CD1c-positive myeloid dendritic cell (primary cell): ENCODE data around the gene TOP2B.

ENCODE experiments used
- DNase-seq: peaks from one replicate; pipeline ENCODE4 v3.0.0-alpha.2; 2016; ENCODE audit errors: extremely low spot score

TOP2B gene, protein sequence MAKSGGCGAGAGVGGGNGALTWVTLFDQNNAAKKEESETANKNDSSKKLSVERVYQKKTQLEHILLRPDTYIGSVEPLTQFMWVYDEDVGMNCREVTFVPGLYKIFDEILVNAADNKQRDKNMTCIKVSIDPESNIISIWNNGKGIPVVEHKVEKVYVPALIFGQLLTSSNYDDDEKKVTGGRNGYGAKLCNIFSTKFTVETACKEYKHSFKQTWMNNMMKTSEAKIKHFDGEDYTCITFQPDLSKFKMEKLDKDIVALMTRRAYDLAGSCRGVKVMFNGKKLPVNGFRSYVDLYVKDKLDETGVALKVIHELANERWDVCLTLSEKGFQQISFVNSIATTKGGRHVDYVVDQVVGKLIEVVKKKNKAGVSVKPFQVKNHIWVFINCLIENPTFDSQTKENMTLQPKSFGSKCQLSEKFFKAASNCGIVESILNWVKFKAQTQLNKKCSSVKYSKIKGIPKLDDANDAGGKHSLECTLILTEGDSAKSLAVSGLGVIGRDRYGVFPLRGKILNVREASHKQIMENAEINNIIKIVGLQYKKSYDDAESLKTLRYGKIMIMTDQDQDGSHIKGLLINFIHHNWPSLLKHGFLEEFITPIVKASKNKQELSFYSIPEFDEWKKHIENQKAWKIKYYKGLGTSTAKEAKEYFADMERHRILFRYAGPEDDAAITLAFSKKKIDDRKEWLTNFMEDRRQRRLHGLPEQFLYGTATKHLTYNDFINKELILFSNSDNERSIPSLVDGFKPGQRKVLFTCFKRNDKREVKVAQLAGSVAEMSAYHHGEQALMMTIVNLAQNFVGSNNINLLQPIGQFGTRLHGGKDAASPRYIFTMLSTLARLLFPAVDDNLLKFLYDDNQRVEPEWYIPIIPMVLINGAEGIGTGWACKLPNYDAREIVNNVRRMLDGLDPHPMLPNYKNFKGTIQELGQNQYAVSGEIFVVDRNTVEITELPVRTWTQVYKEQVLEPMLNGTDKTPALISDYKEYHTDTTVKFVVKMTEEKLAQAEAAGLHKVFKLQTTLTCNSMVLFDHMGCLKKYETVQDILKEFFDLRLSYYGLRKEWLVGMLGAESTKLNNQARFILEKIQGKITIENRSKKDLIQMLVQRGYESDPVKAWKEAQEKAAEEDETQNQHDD (N-terminal part only)

DNA sequence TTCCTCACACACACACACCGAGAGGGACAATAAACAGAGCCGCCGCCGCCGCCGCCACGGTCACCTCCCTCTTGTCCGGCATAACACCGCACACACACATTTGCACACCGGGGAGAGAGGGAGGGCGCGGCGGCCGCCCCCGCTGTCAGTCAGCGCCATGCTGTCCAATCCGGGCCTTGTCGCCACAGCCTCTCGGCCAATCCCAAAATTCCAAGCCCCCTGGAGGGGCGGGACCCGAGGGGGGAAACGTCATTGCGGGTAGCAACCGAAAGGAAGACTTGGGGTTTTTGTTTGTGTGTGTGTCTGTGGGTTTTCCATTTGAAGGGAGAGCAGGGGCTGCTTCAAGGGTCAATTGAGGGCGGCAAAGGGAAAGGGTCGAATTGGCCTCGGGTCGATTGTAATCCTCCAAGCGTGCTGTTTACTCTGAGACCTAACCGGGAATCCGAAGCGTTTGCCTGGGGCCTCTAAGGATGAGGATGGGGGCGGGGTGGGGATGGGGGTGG is at the start of gene TOP2B:
Gene TOP2B (minus strand): TSS at position 96 of the 503 bp plus-strand sequence. CDS start 610 bp downstream, outside the sequence.
- peak; percentile 98 for DNase-seq

DNA sequence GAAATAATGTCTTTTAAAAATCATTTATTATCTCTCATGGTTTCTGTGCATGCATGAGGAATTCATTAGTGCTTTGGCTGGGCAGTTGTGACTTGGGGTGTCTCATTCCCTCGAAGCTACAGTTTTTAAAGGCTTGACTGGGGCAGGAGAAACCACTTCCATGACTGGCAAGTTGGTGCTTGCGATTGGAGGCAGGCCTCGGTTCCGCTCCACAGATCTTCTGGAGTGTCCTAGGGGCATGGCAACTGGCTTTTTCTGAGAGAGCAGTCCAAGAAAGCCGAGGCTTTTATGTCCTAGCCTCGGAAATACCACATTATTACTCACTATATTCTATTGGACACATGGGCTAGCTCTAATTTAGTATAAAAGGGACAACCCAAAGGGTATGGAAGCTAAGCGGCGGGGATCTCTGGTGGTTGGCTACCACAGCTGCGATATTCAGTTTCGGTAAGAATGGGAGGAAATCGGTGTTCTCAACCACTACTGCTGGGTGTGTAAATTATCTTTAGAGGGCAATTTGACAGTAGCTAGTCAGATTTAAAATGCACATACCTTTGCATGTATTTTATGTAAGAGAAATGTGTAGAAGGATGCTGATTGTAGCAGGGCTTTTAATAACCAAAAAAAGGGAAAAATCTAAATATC is 48.8 kb upstream of the TOP2B start:
- no peak for DNase-seq

DNA sequence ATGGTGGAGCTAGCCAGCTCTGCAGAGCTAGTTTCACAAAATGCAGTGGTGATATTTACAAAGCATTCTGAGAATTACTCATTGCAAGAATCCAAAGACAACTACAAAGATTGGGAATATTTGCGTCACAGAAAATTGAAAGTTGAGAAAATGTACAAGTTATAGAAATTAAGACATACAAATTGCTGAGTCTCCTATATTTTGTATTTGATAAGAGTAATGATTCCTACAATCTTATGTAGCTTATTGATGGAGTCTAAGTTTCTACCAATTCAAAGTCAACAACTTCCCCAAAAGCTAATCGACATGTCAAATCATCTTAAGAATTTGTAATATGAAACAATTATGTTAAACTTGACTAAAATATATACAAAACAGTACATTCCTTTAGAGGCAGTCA is 46.4 kb upstream of the TOP2B start:
- no peak for DNase-seq

DNA sequence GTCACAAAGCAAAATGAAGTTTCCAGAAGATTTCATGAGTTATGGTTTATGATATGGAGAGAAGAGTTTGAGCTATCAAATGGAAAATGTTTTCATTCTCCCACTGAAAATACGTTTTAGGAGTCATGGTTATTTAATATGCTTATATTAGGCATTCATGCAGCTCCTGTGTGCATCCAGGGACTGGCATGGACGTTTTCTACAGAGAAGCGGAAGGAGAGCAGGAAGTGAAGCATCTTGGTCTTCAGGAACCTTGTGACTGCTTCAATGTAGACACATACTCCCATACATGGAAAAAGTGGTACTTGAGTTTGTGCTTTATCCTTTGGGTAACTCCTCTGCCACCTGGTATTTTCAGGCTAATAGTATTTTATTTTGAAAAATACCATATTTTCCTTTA is 43.3 kb upstream of the TOP2B start:
- DNase-seq: no peak

DNA sequence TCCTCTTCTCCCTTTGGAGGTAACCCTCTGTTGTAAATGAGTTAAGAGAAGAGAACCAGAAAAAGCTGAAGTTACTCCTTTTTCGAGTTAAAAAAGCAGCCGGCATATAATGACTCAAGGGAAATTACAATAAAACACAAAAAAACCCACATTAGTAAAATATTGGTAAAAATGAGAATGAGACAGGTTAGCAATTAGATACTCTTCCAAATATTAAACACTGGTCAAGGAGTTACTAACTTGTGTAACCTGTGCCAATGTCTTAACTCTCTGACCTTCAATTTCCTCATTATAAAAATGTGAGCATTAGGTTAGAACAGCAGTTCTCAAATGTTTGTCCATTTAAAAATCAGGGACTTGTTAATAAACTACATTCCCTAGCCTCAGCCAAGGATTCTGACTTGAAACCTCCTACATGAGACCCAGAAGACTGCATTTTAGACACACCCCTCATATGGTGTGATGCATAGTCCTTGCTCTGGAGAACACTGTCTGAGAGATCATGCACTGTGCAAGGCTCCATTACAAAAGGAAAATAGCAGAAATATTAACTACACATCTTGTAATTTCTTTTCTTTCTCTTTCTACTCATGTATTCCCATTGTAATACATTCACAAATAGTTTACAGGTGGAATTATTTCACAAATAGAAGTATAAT is 42.7 kb upstream of the TOP2B start:
- DNase-seq: no peak

DNA sequence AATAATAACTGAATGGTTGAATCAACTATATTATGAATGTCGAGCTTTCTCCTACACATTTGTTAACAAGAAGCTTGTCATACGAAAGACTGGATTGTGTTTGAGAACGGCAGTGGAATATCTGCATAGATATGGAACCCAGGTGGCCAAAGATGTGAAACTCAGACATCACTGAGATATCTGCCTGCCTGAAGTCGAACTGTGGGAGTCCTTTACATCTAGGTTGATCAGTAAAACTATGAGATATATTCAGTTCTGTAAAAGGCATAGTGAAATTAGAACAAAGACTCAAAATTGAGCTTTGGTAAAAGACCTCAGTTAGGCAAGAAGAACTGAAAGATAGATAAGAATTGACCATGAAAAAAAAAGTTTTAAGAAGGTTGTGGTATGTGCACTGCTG is 41.5 kb upstream of the TOP2B start:
- no peak for DNase-seq

DNA sequence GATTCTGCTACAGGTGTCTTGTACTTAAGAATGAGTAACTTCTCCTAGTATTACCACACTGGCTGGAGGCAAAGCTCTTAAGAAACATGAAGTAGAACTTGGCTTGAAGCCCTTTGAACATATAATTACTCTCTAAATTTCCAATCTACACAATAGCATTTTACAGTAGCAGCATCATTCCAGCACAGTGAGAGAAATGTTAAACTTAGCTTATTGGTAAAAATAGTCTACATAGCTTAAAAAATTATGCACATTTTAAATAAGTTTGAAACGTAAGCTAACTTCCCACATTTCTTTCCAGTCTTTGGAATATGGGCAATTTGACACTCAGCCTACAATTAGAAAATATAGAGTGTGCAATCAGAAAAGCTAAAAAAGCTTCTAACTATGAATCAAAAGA is 32.8 kb upstream of the TOP2B start:
- peak; percentile 17 for DNase-seq

DNA sequence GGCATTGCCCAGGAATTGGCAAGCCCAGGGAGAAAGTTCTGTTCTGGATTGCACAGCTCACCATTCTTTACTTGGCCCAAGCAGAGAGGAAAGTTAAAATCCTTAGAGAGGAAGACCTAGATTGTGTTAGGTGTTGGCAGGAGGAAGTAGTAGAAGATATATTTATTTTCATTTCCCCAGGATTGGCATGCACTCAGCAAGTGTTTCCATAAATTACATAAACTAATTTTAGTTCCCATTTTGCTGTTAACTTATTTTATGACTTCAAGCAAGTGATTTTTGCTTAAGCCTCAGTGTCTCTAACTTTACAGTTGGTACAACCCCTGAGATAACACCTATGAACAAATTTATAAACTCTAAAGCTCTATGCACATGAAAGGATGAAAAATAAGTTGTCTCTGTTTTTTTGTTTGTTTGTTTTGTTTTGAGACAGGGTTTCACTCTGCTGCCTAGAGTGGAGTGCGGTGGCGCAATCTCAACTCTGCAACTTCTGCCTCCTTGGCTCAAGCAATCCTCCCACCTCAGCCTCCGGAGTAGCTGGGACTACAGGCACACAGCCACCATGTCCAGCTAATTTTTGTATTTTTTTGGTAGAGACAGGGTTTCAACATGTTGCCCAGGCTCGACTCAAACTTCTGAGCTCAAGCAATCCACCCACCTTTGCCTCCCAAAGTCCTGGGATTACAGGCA is 31.2 kb upstream of the TOP2B start:
- DNase-seq: peak; percentile 73

DNA sequence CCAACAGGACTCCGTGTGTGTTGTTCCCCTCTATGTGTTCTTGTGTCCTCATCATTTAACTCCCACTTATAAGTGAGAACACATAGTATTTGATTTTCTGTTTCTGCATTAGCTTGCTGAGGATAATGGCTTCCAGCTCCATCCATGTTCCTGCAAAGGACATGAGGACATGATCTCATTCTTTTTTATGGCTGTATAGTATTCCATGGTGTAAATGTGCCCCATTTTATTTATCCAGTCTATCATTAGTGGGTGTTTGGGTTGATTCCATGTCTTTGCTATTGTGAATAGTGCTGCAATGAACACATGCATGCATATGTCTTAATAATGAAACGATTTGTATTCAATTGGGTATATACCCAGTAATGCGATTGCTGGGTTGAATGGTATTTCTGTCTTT is 28.5 kb upstream of the TOP2B start:
- DNase-seq: no peak

DNA sequence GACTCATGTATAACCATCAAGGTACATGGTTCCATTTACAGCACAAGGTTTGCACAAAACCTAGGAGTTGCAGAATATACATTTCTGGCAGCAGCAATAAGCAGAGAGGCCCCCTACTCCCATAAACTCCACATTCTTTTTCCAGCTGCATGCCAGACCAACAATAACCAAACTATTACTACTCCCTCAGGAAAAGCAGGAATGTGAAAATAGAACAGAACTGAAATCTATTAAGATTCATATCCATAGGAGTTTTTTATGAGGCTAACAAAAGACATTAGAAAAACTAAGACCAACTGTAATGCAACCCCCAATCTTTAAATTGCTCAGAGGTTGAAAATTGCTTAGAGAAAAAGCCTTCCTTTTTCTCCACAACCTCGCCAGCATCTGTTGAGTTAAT is 27.6 kb upstream of the TOP2B start:
- no peak for DNase-seq

DNA sequence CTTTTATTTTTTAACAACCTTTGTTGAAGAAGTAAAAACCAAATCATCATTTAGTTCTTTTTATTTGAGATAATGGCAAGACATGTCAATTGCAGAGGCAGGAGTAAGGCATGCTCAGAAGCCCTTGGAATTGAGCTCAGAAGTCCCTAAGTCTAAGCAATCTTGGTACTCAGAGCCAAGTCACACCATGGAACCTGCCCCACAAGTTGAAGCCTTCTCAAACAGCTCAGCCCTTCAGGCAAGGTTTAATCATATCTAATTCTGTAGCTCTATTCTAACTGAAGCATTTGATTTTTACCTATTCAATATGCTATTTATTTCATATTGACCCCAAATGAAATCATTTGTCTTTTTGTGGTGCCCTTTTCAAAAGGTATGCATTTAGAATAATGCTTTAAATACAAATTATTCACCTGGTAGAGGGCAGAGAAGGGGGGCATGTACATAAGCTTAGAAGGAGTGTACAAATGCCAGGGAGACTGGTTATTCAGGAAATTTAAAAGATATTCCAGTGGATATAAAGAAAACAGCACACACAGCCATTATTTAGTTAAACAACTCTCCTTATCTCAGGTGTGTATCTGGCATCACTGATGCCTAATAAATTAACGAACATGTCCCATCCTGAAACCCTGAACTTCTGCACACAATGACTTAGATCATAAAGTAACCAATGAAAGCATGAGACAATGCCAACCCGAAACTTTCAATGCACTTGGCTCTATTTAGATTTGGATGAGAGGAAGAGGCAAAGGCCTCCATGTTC is 26.2 kb upstream of the TOP2B start:
- no peak for DNase-seq

DNA sequence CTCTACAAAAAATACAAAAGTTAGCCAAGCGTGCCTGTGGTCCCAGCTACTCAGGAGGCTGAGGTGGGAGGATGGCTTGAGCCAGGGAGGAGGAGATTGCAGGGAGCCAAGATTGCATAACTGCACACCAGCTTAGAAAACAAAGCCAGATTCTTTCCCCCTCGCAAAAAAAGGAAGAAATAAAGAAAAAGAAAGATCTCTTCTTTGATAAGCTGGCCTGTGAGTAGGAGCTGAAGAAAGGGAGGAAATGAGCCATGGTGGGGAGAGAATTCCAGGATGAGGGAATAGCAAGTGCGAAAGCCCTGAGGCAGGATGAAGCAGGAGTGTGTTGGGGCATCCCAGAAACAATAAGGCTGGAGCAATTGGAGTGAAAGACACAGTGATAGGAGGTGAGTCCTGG is 24.5 kb upstream of the TOP2B start:
- no peak for DNase-seq

DNA sequence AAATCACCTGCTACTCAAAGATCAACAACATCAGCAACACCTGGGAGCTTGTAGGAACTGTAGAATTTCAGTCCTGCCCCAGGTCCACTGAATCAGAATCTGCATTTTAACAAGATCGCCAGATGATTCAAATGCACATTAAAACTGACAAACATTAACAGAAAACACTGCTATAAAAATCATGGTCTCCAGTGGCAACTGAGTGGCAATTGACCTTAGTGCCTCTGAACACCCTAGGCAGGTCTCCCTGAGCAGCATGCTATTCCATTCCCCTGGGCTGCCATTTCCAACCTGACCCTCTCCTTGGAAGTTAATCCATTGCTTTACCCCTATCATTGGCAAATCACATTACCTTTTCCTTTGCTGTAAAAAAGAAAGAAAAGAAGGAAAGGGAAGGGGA is 23.0 kb upstream of the TOP2B start:
- no peak for DNase-seq

DNA sequence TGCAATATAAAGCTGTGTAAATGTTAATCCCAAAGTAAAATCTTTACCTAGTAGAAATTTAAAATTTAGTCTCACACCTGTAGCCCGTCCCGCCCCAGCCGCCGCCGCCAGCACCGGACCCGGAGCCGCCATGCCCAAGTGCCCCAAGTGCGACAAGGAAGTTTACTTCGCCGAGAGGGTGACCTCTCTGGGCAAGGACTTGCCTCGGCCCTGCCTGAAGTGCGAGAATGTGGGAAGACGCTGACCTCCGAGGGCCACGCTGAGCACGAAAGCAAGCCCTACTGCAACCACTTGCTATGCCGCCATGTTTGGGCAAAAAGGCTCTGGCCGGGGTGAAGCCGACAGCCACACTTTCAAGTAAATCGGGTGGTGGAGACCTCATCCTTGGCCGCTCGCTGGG is 22.1 kb upstream of the TOP2B start:
- no peak for DNase-seq

DNA sequence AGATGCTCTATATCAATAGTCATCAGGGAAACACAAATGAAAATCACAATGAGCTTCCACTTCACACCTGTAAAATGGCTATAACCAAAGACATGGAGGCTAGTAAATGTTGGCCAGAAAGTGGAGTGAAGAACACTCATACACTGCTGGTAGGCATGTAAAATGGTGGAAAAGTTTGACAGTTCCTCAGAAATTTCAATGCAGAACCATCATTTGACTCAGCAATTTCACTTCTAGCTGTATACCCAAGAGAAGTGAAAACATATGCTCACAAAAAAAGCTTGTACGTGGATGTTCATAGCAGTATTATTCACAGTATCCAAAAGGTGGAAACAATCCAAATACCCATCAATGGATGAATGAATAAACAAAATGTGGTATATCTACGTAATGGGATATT is 19.2 kb upstream of the TOP2B start:
- peak; percentile 64 for DNase-seq

DNA sequence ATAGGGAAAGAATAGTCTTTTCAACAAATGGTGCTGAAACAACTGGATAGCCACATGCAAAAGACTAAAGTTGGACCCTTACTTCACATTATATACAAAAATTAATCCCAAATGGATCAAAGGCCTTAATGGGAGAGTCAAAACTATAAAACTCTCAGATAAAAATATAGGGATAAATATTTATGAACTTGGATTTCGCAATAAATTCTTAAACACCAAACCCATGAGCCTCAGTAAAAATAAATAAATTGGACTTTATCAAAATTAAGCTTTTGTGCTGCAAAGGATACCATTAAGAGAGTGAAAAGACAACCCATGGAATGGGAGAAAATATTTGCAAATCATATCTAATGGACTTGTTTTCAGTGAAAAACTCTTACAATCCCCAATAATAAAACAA is 18.7 kb upstream of the TOP2B start:
- DNase-seq: no peak

DNA sequence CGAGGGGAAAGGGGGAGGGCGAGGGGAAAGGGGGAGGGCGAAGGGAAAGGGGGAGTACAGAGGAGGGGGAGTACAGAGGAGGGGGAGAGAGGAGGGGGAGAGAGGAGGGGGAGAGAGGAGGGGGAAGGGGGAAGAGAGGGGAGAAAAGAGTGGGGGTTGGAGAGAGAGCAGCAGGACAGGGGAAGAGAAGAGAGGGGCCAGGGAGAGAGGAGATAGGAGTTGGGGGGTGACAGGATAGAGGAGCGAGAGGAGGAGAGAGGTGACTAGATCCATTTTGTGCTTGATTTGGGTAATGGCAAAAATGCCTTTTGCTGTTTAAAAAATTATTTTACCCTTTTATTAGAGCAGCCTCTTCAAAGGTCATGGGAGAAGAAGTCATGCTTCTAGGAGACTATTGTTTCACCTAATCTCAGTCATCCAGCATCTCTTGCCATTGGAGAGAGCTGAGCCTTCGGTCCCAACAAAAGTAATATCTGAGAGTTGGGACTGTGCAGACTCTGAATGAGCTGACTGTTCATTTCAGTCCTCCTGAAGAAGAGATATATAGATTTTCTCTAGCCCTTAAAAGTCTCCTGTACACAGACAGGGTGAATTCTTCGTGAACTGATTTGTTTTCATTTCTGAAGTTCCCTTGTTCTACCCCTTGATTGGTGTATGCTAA is 15.1 kb upstream of the TOP2B start:
- DNase-seq: no peak

DNA sequence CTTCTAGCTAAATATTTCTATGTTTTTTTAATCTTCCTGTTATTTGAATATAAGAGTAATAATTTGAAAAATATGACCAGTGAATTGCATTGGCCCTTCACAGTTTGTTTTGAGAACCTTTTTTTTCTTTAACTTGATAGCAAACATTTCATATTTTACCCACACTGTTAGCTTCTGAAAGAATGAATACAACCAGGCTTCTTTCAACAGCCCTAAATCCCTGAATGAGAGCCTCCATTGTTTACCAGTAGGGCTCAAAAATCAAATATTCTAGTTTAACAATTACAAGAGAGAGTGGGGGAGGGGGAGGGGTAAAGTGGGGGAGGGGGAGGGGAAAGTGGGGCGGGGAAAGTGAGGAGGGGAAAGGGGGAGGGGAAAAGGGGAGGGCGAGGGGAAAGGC is 14.5 kb upstream of the TOP2B start:
- DNase-seq: no peak

DNA sequence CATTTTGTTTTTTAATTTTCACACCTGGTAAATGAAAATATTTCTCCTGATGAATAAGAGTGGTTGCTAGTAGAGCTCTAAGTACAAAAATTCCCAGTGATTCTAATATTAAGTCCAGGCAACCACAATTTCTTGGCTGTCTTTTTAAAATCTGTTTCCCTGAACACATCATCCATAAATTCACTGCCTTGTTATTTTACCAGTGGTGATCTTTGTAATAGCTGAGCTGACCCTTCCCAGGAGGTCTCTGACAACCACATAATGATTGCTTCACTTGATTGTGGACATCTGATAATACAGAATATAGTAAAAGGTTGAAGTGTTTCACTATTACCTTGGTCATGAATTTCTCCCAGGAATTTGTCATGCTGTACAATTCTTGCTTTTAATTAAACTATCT is 13.9 kb upstream of the TOP2B start:
- DNase-seq: no peak
